Right atrium auricular region (tissue), 2 donors: ENCODE data around the gene ZNF451. TPM values are rescaled to one million over a fixed set of nuclear protein-coding genes. Genes with fewer than 3 reads are reported as not detected.

Experiments used
- DNase-seq: peaks from one replicate; pipeline ENCODE4 v3.0.0-alpha.2; 2019; ENCODE audit warnings: low spot score
- H3K27ac ChIP-seq, 2 donors: fragments of 200-600 bp; sonication (generic); 1 replicate in 1 of 2; 2 replicates in 1 of 2; pipeline ENCODE4 v1.5.1; 2016 to 2019
- H3K27me3 ChIP-seq, 2 donors: fragments of 200-600 bp; sonication (generic); one replicate each; pipeline versions ENCODE4 v1.5.1 to v1.6.0; 2017 to 2019
- H3K36me3 ChIP-seq: fragments of 200-600 bp; sonication (generic); one replicate; pipeline ENCODE4 v1.5.1; 2016
- H3K4me1 ChIP-seq, 2 donors: fragments of 200-600 bp; sonication (generic); one replicate each; pipeline versions ENCODE4 v1.5.1 to v1.6.0; 2017 to 2019
- H3K4me3 ChIP-seq, 2 donors: fragments of 200-600 bp; sonication (generic); 1 replicate in 1 of 2; 2 replicates in 1 of 2; pipeline ENCODE4 v1.5.1; 2017 to 2019; ENCODE audit warnings: mild to moderate bottlenecking in 1 of 2, moderate library complexity in 1 of 2
- H3K9me3 ChIP-seq, 2 donors: fragments of 200-600 bp; sonication (generic); one replicate each; pipeline ENCODE4 v1.5.1; 2019
- CTCF ChIP-seq, 2 donors: fragments of 200-600 bp; sonication (generic); IDR thresholded peaks; one replicate each; pipeline ENCODE4 v1.5.1; 2019; ENCODE audit warnings: antibody characterized with exemption in 2 of 2
- total RNA-seq, 2 donors: library from RNA; depleted of rRNA; stranded (reverse); fragments of >200 nt; gene quantifications; one replicate each; pipeline ENCODE4 v1.1.0, GENCODE V29; 2016

The ZNF451 gene
- total RNA-seq, 2 donors from 2014 or later = 20.3 to 23.2 TPM

GRCh38 chr6:57074383-57074782, 15.6 kb upstream of the ZNF451 start:
- no peak for TF ChIP-seq CTCF (IDR thresholded peaks at IDR 0.05)
- Histone ChIP-seq H3K9me3 (no peaks in the 10 kb centered on the region), H3K27ac (no peak overlapping the region), H3K27me3 (no peaks in the 10 kb centered on the region), H3K4me3 (no peak overlapping the region), H3K4me1 (no peaks in the 10 kb centered on the region), H3K36me3 (no peaks in the 10 kb centered on the region)
- no peak for DNase-seq

- H3K36me3 ChIP-seq = no peaks in the 10 kb centered on the region
- H3K27me3 ChIP-seq = no peaks in the 10 kb centered on the region
- H3K9me3 ChIP-seq = no peaks in the 10 kb centered on the region
- H3K4me3 ChIP-seq = no peak overlapping the region
- no peak for TF ChIP-seq CTCF (IDR thresholded peaks at IDR 0.05)
- H3K27ac ChIP-seq = no peak overlapping the region
- DNase-seq = no peak
- H3K4me1 ChIP-seq = no peaks in the 10 kb centered on the region
These were observed 14.9 kb upstream of the ZNF451 start for GRCh38 chr6:57075092-57075491.

GRCh38 chr6:57078531-57079207, 11.3 kb upstream of the ZNF451 start:
- H3K27ac ChIP-seq = no peak overlapping the region
- H3K4me1 ChIP-seq = no peaks in the 10 kb centered on the region
- no peak overlapping the region for H3K4me3 ChIP-seq
- TF ChIP-seq CTCF (IDR thresholded peaks at IDR 0.05) = no peak
- H3K9me3 ChIP-seq = no peaks in the 10 kb centered on the region
- H3K36me3 ChIP-seq = no peaks in the 10 kb centered on the region
- no peaks in the 10 kb centered on the region for H3K27me3 ChIP-seq
- no peak for DNase-seq

DNA sequence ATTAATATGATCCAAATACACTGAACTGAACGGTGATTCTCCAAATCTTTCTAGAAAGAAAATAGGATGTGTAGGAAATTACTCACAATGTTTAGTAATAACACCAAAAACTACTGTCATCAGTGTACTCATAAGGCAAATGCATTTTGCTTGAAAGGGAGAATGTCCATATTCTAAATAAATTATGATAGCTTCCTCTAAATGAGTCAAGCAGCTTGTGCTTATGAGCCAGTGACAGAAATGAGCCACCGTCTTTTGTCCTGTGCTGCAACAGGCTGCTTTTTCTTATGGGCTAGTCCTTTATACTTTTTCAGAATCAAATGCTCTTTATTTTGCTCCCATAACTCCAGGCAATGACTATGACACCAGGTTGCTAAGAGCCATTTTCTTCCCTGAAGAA, 4.5 kb upstream of the ZNF451 start:
- no peak overlapping the region for H3K27ac ChIP-seq
- DNase-seq = no peak
- no peak for TF ChIP-seq CTCF (IDR thresholded peaks at IDR 0.05)
- no peaks in the 10 kb centered on the region for H3K27me3 ChIP-seq
- H3K36me3 ChIP-seq = no peaks in the 10 kb centered on the region
- H3K4me3 ChIP-seq = no peak overlapping the region
- peaks cover 0 to 6% of the 10 kb centered on the region in 2 donors for H3K4me1 ChIP-seq
- no peaks in the 10 kb centered on the region for H3K9me3 ChIP-seq

DNA sequence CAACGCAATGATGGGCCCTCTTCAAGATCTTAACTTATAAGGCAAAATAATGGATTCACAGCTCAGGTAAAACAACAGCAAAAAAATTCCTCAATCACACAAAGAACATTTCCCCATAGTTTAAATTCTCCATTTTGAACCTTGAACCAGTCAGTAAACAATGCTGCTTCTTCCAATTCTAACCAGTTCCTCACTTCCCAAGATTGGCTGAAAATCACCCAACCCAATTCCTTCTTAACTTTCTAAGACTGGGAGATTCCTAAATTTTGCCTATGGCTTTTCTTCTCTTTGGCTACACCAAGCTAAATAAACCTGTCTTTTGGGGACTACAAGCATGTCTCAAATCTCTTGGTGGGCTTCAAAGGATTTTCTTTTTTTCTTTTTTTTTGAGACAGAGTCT, 3.1 kb upstream of the ZNF451 start:
- Histone ChIP-seq H3K4me3 (no peak overlapping the region), H3K27ac (no peak overlapping the region), H3K36me3 (no peaks in the 10 kb centered on the region), H3K27me3 (no peaks in the 10 kb centered on the region), H3K9me3 (no peaks in the 10 kb centered on the region), H3K4me1 (peaks cover 0 to 11% of the 10 kb centered on the region in 2 donors)
- DNase-seq = no peak
- no peak for TF ChIP-seq CTCF (IDR thresholded peaks at IDR 0.05)

DNA sequence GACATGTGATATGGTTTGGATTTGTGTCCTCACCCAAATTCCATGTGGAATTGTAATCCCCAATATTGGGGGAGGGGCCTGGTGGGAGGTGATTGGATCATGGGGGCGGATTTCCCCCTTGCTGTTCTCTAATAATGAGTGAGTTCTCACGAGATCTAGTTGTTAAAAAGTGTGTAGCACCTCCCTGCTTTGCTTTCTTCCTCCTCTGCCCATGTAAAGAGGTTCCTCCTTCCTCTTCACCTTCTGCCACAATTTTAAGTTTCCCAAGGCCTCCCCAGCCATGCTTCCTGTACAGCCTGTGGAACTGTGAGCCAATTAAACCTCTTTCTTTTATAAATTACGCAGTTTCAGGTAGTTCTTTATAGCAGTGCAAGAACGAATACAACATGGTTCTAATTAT, 2.1 kb upstream of the ZNF451 start:
- no peak for TF ChIP-seq CTCF (IDR thresholded peaks at IDR 0.05)
- Histone ChIP-seq H3K27ac (no peak overlapping the region), H3K4me3 (no peak overlapping the region), H3K4me1 (peaks cover 0 to 22% of the 10 kb centered on the region in 2 donors), H3K27me3 (no peaks in the 10 kb centered on the region), H3K36me3 (peaks cover 9% of the 10 kb centered on the region), H3K9me3 (no peaks in the 10 kb centered on the region)
- no peak for DNase-seq
